Right ventricle myocardium superior (tissue), 1 donor: Measurements from ENCODE around the gene RNFT1. TPM values are rescaled to one million over a fixed set of nuclear protein-coding genes. Genes with fewer than 3 reads are reported as not detected.
"Not testable (repeated sequence)": the region's sequence is repeated elsewhere in the genome, so short reads cannot be mapped to it uniquely, and the experiment has no call there.

Experiments
- ATAC-seq: fragments of 200-7000 bp; cut with Tn5 transposase; one replicate; pipeline ENCODE4 v1.9.1; 2020; ENCODE audit warnings: mild to moderate bottlenecking; ENCODE audit not compliant: poor library complexity
- DNase-seq: peaks from one replicate; pipeline ENCODE4 v3.0.0-alpha.2; 2020
- intact Hi-C: fragments of 100-400 bp; cut with DNase I; formaldehyde crosslinking; loops from one replicate; pipeline ENCODE4 v1.11.2; 2022
- total RNA-seq: library from RNA; stranded (reverse); fragmentation: NEBNext Ultra II Directional; extraction: Animal tissue kit (Norgen Biotek cat#: 25700); gene quantifications from one replicate; pipeline ENCODE4 v1.2.1, GENCODE V29; 2021
- donor health status: DM: no; HTN: yes; CAD: no; lungs with severe emphysema.

The RNFT1 gene
- total RNA-seq, 1 donor from 2014 or later = 15.9 TPM

GRCh38 chr17:59940697-59941096 lies 23.8 kb downstream of the RNFT1 start:
- ATAC-seq, intact Hi-C loops, DNase-seq: not testable (repeated sequence)

DNA sequence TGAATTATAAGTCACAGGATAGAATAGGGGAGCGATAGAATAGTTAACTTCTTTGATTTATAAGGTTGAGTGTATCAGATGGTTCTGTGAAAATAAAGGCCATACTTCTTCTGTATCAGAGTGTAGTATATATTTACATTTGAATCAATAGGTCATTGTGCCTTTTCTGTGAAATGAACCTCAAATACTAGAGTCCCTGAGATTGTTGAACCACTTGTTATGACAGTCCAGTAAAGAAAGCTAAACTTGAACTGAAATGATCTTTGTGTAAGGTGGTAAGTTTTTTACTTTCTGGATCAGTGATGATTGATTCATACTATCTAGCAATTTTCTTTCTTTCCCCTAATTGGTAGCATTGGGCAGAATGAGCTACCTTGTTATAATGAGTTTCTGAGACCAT lies 31.2 kb downstream of the RNFT1 start:
- intact Hi-C loops = loop anchor here (10.0 kb wide), 1 partner anchor 269 kb away; no protein-coding TSS in a partner anchor
- DNase-seq, ATAC-seq: not testable (repeated sequence)

GRCh38 chr17:59930768-59931167 lies 33.8 kb downstream of the RNFT1 start:
- intact Hi-C loops = loop anchor here (10.0 kb wide), 1 partner anchor 266 kb away; no protein-coding TSS in a partner anchor
- not testable (repeated sequence) for DNase-seq, ATAC-seq

GRCh38 chr17:59930121-59930520 lies 34.4 kb downstream of the RNFT1 start:
- ATAC-seq, DNase-seq: not testable (repeated sequence)
- intact Hi-C loops = loop anchor here (10.0 kb wide), 1 partner anchor 265 kb away; no protein-coding TSS in a partner anchor

DNA sequence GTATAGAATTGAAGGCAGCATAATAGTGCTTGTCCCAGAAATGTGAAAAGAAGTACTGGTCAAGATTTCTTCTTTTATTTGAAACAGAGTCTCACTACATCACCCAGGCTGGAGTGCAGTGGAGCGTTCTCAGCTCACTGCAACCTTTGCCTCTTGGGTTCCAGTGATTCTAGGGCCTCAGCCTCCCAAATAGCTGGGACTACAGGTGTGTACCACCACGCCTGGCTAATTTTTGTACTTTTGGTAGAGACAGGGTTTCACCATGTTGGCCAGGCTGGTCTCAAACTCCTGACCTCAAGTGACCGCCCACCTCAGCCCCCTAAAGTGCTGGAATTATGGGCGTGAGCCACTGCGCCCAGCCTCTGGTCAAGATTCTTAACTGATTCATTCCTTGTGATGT lies 43.9 kb downstream of the RNFT1 start:
- intact Hi-C loops, ATAC-seq, DNase-seq: not testable (repeated sequence)

DNA sequence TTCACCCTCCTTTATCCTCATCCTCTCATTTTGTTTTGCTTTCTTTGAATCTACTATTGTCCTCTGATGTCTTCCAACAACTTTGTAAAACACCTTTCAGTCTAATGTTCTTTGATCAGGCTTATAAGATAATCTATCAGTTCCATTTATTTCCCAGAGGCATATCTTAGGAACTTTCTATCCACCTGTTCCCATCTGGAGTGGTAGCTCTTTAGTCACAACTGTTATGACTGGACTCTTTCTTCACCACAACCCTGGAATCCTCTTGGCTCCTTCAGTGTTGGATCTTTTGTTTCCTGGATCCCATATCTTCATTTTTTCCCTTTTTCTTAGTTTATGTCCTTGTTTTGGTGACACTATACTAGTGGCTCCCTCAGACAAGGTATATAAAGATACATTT lies 48.1 kb downstream of the RNFT1 start:
- ATAC-seq (no peak), DNase-seq (no peak)
- intact Hi-C loops = no loop called here

DNA sequence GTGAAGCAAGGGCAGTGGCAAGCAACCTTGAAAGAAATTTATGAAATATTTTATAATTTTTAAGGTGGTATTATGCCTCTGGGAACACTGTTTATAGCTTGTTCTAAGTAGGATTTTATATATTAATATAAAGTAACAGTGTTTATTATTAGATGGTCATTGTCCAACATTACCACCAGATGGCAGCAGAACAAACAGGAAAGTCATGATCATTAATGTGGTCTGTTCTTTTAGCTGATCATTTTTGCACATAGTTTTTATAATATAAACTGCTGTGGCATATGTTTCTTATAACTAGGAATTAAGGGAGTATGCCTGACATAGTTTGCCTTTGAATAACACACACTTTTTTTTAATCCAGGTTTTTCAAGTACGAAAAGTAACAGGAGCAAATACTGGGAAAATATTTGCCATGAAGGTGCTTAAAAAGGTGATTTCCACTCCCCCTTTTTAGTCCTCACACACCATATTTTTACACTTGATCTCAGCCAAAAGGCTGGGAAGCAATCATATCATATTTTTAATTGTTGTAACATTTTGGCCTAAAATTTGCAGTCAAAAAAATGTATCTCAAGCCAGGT lies 50.2 kb downstream of the RNFT1 start:
- intact Hi-C loops = no loop called here
- ATAC-seq = peak; percentile 59

DNA sequence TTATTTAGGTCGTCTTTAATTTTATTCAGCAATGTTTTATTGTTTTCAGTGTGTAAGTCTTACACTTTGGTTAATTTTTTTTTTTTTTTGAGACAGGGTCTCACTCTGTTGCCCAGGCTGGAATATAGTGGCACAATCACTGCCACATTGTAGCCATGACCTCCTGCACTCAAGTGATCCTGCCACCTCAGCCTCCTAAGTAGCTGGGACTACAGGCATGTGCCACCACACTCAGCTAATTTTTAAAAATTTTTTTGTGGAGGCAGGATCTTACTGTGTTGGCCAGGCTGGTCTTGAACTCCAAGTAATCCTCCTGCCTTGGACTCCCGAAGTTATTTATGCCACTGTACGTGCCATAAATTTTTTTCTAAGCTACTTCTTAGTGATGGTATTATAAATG lies 57.1 kb downstream of the RNFT1 start:
- ATAC-seq (no peak), DNase-seq (no peak)
- intact Hi-C loops = no loop called here

More for the DNA sequence above, 50.2 kb downstream of the RNFT1 start:
- DNase-seq = no peak

DNA sequence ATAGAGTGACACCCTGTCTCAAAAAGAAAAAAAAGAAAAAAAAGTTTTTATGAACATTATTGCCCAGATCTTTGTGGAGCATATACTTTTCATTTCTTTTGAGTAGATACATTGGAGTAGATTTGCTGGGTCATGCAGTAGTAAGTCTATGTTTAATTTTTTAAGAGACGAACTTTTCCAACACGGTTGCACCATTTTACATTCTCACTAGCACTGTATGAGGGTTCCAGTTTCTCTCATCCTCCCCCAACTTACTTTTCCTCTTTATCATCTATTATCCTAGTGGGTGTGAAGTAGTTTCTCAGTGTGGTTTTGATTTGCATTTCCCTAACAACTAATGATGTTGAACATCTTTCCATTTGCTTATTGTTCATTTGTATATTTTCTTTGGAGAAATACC lies 61.1 kb downstream of the RNFT1 start:
- intact Hi-C loops = no loop called here
- no peak for DNase-seq

More for the DNA sequence above, 61.1 kb downstream of the RNFT1 start:
- ATAC-seq = no peak

Other genes starting within 250 kb of the RNFT1 start
- gene TUBD1, start 71.8 kb downstream of the RNFT1 start, total RNA-seq = 6.9 TPM
- gene RPS6KB1, start 71.6 kb downstream of the RNFT1 start, total RNA-seq = 22.3 TPM
- gene HEATR6, start 114.2 kb upstream of the RNFT1 start, total RNA-seq = 10.2 TPM
- 15.1 TPM for gene CA4, start 185.2 kb upstream of the RNFT1 start, total RNA-seq